Measurements from ENCODE around the gene ZNF771. TPM values are rescaled to one million over a fixed set of nuclear protein-coding genes. Genes with fewer than 3 reads are reported as not detected.

Gene ZNF771
- total and polyA plus RNA-seq, 9 of the 15 experiments (the other 6 are each of a cell fraction or from before 2014, with no cell fraction given), result 1.5 to 12.6 (median 4.4) TPM

DNA sequence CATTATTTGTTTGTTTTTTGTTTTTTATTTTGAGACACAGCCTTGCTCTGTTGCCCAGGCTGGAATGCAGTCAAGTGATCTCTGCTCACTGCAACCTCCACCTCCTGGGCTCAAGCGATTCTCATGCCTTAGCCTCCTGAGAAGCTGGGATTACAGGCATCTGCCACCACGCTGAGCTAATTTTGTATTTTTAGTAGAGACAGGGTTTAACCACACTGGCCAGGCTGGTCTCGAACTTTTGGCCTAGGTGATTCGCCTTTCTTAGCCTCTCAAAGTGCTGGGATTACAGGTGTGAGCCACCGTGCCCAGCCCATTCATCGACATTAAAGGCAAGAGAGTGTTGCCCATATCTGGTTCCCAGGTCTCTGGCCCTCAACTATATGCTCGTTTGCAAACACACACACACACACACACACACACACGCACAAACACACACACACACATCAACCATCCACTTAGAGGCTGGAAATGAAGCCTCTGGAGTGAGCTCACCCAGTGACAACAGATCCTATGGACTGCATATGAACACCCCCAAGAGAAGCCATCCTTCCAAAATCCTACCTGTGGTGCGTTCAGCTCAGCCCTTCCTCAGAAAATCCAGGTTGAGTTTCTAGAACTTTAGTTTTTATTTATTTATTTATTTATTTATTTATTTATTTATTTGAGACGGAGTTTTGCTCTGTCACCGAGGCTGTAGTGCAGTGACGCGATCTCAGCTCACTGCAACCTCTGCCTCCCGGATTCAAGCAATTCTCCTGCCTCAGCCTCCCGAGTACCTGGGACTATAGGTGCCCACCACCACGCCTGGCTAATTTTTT, 50.5 kb downstream of the ZNF771 start:
- Histone ChIP-seq H3K27me3 (ENCODE audit: control insufficient read depth in 2 of 2, insufficient read depth in 2 of 2, low read length in 2 of 2) (no peaks in the 10 kb centered on the region), H3K4me1 (replicated peaks in 1 of 2; ENCODE audit: control insufficient read depth in 2 of 2, insufficient read depth in 2 of 2, low read length in 2 of 2) (peaks cover 0 to 7% of the 10 kb centered on the region in 2 experiments; a peak in 2 of 5 replicates), H3K79me2 (ENCODE audit: control insufficient read depth, insufficient read depth, low read length) (no peaks in the 10 kb centered on the region), H3K27ac (ENCODE audit: extremely low read depth, low read depth, low read length) (no peak overlapping the region), H3K9me1 (ENCODE audit: control insufficient read depth, insufficient read depth, low read length) (no peaks in the 10 kb centered on the region), H4K20me1 (replicated peaks; ENCODE audit: control insufficient read depth, insufficient read depth, low read length) (no peaks in the 10 kb centered on the region), H3K9me3 (replicated peaks; ENCODE audit: control insufficient read depth, insufficient read depth, low read depth, low read length) (no peaks in the 10 kb centered on the region), H2AFZ (ENCODE audit: low read depth, low read length) (no peak overlapping the region), H3K4me3 (no peak overlapping the region), H3K36me3 (ENCODE audit: control insufficient read depth, insufficient read depth, low read length) (no peaks in the 10 kb centered on the region), H3K4me2 (ENCODE audit: insufficient read depth, low read length) (no peak overlapping the region), H3K9ac (ENCODE audit: insufficient read depth in 1 of 2, low read depth in 2 of 2, low read length in 2 of 2) (no peak overlapping the region)
- POLR2A ChIA-PET, result interaction anchor here (0.6 to 0.8 kb wide), 2 partner anchors 12 to 735 kb away, joined by 3 read pairs; partner anchors contain the start of gene SEPHS2
- CTCF ChIA-PET (ENCODE audit: low intra/inter-chr PET ratio), result no interaction called here
- WGBS (ENCODE audit: insufficient coverage, low coverage, missing lambda C conversion rate), result 61% methylated on average over 16 of the region's 16 CpGs
- in situ Hi-C loops (cut with MboI), result no loop called here
- DNase-seq (ENCODE audit: extremely low read depth in 1 of 4, low spot score in 3 of 4) (no peak), ATAC-seq (no peak), FAIRE-seq (no peak)
- TF ChIP-seq ATF7 (IDR thresholded peaks at IDR 0.05) (no peak), ZNF134 (CRISPR knock-in tag; conservative IDR thresholded peaks at IDR 0.05) (no peak), ELF2 (CRISPR knock-in tag; IDR thresholded peaks at IDR 0.05) (no peak), SP1 (CRISPR knock-in tag; IDR thresholded peaks at IDR 0.05) (no peak), SMAD3 (CRISPR knock-in tag; conservative IDR thresholded peaks at IDR 0.05) (no peak), POLR2H (tag; IDR thresholded peaks at IDR 0.05; ENCODE audit: low read depth) (no peak), ETS2 (tag; IDR thresholded peaks at IDR 0.05; ENCODE audit: borderline replicate concordance, poor library complexity, severe bottlenecking) (no peak), DIDO1 (tag; IDR thresholded peaks at IDR 0.05; ENCODE audit: low read depth) (no peak), GATAD2B (IDR thresholded peaks at IDR 0.05; ENCODE audit: borderline replicate concordance) (no peak), RB1 (IDR thresholded peaks at IDR 0.05; ENCODE audit: low read depth) (no peak), SRSF9 (IDR thresholded peaks at IDR 0.05; ENCODE audit: borderline replicate concordance, low read depth, low read length) (no peak), SMARCC2 (IDR thresholded peaks at IDR 0.05; ENCODE audit: low read depth) (no peak)
- TF ChIP-seq, protein P1, sequence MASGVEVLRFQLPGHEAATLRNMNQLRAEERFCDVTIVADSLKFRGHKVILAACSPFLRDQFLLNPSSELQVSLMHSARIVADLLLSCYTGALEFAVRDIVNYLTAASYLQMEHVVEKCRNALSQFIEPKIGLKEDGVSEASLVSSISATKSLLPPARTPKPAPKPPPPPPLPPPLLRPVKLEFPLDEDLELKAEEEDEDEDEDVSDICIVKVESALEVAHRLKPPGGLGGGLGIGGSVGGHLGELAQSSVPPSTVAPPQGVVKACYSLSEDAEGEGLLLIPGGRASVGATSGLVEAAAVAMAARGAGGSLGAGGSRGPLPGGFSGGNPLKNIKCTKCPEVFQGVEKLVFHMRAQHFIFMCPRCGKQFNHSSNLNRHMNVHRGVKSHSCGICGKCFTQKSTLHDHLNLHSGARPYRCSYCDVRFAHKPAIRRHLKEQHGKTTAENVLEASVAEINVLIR (CRISPR knock-in tag; IDR thresholded peaks at IDR 0.05), result no peak
- TF ChIP-seq, protein P2, sequence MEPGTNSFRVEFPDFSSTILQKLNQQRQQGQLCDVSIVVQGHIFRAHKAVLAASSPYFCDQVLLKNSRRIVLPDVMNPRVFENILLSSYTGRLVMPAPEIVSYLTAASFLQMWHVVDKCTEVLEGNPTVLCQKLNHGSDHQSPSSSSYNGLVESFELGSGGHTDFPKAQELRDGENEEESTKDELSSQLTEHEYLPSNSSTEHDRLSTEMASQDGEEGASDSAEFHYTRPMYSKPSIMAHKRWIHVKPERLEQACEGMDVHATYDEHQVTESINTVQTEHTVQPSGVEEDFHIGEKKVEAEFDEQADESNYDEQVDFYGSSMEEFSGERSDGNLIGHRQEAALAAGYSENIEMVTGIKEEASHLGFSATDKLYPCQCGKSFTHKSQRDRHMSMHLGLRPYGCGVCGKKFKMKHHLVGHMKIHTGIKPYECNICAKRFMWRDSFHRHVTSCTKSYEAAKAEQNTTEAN (CRISPR knock-in tag; IDR thresholded peaks at IDR 0.05), result no peak
- no TSS peak for BruUV-seq (replicated peaks)
- intact Hi-C loops (cut with micrococcal nuclease), result no loop called here

Data from K562 (cell line).